Ovary (tissue), 3 donors: ENCODE measurements around the gene COG3.

Experiments
- POLR2A ChIP-seq: fragments of 450-650 bp; IDR thresholded peaks from one replicate; pipeline ENCODE4 v1.6.1; 2017; ENCODE audit warnings: antibody characterized with exemption, mild to moderate bottlenecking, moderate library complexity
- TF ChIP-seq, protein P1 (sequence below), 3 donors: fragments of 450-650 bp in 2 of 3; fragments of 200-600 bp in 1 of 3; IDR thresholded peaks; one replicate each; pipeline versions ENCODE4 v1.5.1 to v1.8.0; 2016 to 2022; ENCODE audit warnings: antibody characterized with exemption in 3 of 3, mild to moderate bottlenecking in 1 of 3
- donor health status: DM: no; HTN: no; CAD: no.

DNA sequence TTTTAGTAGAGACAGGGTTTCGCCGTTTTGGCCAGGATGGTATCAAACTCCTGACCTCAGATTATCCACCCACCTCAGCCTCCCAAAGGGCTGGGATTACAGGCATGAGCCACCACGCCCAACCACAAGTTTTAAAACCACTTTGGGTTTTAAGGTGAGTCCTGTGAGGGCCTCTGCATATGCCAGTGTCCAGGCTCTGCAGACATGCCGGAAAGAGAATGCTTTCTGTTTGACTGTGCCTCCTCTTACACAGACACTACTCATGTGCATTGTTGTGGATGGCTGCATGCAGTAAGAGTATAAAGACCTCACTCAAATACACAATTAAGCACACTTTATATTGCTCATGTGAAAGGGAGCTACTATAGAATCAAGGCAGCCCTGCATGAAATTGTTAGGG lies 25.7 kb upstream of the COG3 start:
- no peak for TF ChIP-seq POLR2A
- TF ChIP-seq, protein P1, sequence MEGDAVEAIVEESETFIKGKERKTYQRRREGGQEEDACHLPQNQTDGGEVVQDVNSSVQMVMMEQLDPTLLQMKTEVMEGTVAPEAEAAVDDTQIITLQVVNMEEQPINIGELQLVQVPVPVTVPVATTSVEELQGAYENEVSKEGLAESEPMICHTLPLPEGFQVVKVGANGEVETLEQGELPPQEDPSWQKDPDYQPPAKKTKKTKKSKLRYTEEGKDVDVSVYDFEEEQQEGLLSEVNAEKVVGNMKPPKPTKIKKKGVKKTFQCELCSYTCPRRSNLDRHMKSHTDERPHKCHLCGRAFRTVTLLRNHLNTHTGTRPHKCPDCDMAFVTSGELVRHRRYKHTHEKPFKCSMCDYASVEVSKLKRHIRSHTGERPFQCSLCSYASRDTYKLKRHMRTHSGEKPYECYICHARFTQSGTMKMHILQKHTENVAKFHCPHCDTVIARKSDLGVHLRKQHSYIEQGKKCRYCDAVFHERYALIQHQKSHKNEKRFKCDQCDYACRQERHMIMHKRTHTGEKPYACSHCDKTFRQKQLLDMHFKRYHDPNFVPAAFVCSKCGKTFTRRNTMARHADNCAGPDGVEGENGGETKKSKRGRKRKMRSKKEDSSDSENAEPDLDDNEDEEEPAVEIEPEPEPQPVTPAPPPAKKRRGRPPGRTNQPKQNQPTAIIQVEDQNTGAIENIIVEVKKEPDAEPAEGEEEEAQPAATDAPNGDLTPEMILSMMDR (IDR thresholded peaks at IDR 0.05), result no peak
